SU-DHL-6 (cell line): ENCODE measurements around the gene RASSF4.

ENCODE experiments used
- EZH2phosphoT487 ChIP-seq: fragments of 200-600 bp; sonication (generic), shearing (Covaris generic); conservative IDR thresholded peaks from 2 replicates; pipeline ENCODE4 v1.6.1; 2018; ENCODE audit warnings: mild to moderate bottlenecking, antibody characterized with exemption, low read length, moderate library complexity, mixed read lengths
- TF ChIP-seq, protein P1 (sequence below): fragments of 200-600 bp; sonication (generic); IDR thresholded peaks from one replicate; pipeline ENCODE4 v1.5.1; 2017; ENCODE audit warnings: antibody characterized with exemption, mild to moderate bottlenecking, low read length, moderate library complexity; ENCODE audit not compliant: insufficient read depth, poor library complexity, severe bottlenecking

DNA sequence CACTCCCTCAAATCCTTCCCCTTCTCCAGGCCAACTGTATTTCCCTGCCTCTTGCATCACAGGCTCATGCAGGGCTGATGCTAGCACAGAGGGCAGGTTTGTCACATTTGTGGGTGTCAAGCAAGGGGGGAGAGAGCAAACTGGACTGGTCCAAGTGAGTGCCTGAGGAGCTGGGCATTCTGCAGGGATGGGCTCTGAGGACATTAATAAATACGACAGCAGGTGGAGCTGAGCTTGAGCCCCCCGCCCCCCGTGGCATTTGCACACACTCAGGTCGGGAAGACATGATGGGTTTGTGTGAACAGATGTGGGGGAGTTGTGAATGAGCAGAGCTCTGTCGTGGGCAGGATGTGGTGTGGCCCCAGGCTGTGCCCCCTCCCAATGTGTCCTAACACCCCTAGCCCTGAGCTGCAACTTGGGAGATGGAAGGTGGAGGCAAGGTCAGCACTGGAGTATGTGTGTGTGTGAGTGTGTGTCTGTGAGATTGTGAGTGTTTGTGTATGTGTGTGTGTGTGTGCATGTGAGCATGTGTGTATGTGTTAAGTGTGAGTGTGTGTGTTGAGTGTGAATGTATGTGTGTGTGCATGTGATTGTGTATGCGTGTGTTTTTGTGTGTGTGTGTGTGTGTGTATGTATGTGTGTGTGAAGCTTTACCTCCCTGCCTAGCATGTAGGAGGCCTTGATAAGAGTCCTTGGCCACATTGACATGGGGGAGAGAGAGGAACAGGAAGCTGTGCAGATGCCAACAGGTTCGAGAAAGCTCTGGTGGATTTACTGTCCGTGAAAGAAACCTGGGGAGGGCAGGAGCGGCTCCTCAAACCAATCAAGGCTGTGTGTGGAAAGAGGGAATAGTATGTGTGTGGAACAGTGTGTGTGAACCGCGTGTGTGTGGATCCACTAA is 9.1 kb downstream of the RASSF4 start:
- TF ChIP-seq, protein P1, sequence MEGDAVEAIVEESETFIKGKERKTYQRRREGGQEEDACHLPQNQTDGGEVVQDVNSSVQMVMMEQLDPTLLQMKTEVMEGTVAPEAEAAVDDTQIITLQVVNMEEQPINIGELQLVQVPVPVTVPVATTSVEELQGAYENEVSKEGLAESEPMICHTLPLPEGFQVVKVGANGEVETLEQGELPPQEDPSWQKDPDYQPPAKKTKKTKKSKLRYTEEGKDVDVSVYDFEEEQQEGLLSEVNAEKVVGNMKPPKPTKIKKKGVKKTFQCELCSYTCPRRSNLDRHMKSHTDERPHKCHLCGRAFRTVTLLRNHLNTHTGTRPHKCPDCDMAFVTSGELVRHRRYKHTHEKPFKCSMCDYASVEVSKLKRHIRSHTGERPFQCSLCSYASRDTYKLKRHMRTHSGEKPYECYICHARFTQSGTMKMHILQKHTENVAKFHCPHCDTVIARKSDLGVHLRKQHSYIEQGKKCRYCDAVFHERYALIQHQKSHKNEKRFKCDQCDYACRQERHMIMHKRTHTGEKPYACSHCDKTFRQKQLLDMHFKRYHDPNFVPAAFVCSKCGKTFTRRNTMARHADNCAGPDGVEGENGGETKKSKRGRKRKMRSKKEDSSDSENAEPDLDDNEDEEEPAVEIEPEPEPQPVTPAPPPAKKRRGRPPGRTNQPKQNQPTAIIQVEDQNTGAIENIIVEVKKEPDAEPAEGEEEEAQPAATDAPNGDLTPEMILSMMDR = no peak
- no peak for TF ChIP-seq EZH2phosphoT487
